Panc1 (cell line): ENCODE measurements around the gene PRR35. TPM values are rescaled to one million over a fixed set of nuclear protein-coding genes. Genes with fewer than 3 reads are reported as not detected.

Experiments
- ATAC-seq: fragments of 200-7000 bp; cut with Tn5 transposase; 2 replicates; pipeline ENCODE4 v1.9.1; 2020; ENCODE audit warnings: mild to moderate bottlenecking, moderate library complexity
- BruUV-seq: library from RNA; stranded (reverse); fragments of 400-500 nt; replicated peaks from 2 replicates; lab custom pipeline; 2021; lab: Mats Ljungman, UMichigan
- CTCF ChIA-PET: fragments of 300-600 bp; sonication (Branson Sonifier 250); formaldehyde crosslinking; loops from one replicate; lab custom pipeline; 2022; ENCODE audit warnings: antibody characterized with exemption; lab: Charles Lee
- POLR2A ChIA-PET: fragments of 300-600 bp; sonication (Branson Sonifier 250); formaldehyde crosslinking; loops from one replicate; lab custom pipeline; 2022; ENCODE audit warnings: antibody characterized with exemption; lab: Charles Lee
- DNase-seq: peaks from one replicate; pipeline ENCODE4 v3.0.0-alpha.2; 2010; ENCODE audit warnings: low read depth, low spot score
- H3K27ac ChIP-seq: 2 replicates; pipeline ENCODE4 v1.5.1; 2011; ENCODE audit warnings: mild to moderate bottlenecking, low read length, inconsistent platforms
- H3K27me3 ChIP-seq: fragments of 200-500 bp; sonication (Bioruptor generic); 2 replicates; pipeline ENCODE4 v1.6.0; 2014; ENCODE audit warnings: low read length, inconsistent platforms; ENCODE audit not compliant: control insufficient read depth, insufficient read depth
- H3K36me3 ChIP-seq: fragments of 200-500 bp; sonication (Bioruptor generic); 2 replicates; pipeline ENCODE4 v1.5.1; 2014; ENCODE audit warnings: inconsistent platforms, mild to moderate bottlenecking, low read length, moderate library complexity; ENCODE audit not compliant: control insufficient read depth, insufficient read depth
- H3K4me1 ChIP-seq: 2 replicates; pipeline ENCODE4 v1.5.1; 2011; ENCODE audit warnings: inconsistent platforms, mild to moderate bottlenecking, low read length, moderate library complexity; ENCODE audit not compliant: control insufficient read depth, insufficient read depth
- H3K4me3 ChIP-seq, 2 experiments: 2 replicates each; pipeline ENCODE4 v1.5.1; 2011 to 2012; ENCODE audit warnings: low read depth in 2 of 2, low read length in 2 of 2, mild to moderate bottlenecking in 2 of 2, inconsistent platforms in 1 of 2, moderate library complexity in 1 of 2
- H3K9me3 ChIP-seq: fragments of 200-500 bp; sonication (Bioruptor generic); 2 replicates; pipeline ENCODE4 v1.5.1; 2014; ENCODE audit warnings: low read depth, mild to moderate bottlenecking, inconsistent platforms, low read length, moderate library complexity; ENCODE audit not compliant: control insufficient read depth, insufficient read depth
- CTCF ChIP-seq: fragments of 450-650 bp; IDR thresholded peaks from 2 replicates; pipeline ENCODE4 v1.5.1; 2017; ENCODE audit warnings: mild to moderate bottlenecking
- POLR2AphosphoS5 ChIP-seq: IDR thresholded peaks from 2 replicates; pipeline ENCODE4 v1.6.1; 2012; ENCODE audit warnings: mild to moderate bottlenecking, low read depth, low read length, moderate library complexity
- REST ChIP-seq, 2 experiments: IDR thresholded peaks; 2 replicates each; pipeline ENCODE4 v1.6.1; 2011 to 2012; ENCODE audit warnings: low read depth in 2 of 2, control low read depth in 1 of 2, low read length in 1 of 2, mild to moderate bottlenecking in 1 of 2, moderate library complexity in 1 of 2; ENCODE audit not compliant: insufficient read depth in 1 of 2
- SIN3A ChIP-seq: IDR thresholded peaks from 2 replicates; pipeline ENCODE4 v1.6.1; 2012; ENCODE audit warnings: low read depth, mild to moderate bottlenecking, low read length, moderate library complexity, borderline replicate concordance; ENCODE audit not compliant: insufficient read depth
- TCF7L2 ChIP-seq: IDR thresholded peaks from 2 replicates; pipeline ENCODE4 v1.6.1; 2011; ENCODE audit warnings: mild to moderate bottlenecking, low read depth, low read length, inconsistent platforms
- in situ Hi-C: cut with HindIII; loops from 2 replicates; pipeline ENCODE4 v1.10.0; 2016; ENCODE audit warnings: low sequenced_read_pairs, low pct_unique_long_range_greater_than_20kb
- intact Hi-C: fragments of 100-400 bp; cut with micrococcal nuclease; formaldehyde crosslinking; loops from one replicate; pipeline ENCODE4 v1.10.0; 2022; ENCODE audit not compliant: unreplicated experiment
- total RNA-seq: library from RNA; stranded (reverse); gene quantifications from one replicate; pipeline ENCODE4 v1.2.1, GENCODE V29; 2021; ENCODE audit not compliant: unreplicated experiment

Gene PRR35
- total RNA-seq, 1 experiment from 2014 or later, result 2.2 TPM

- in situ Hi-C loops, result no loop called here
- POLR2A ChIA-PET, result no interaction called here
- no peak for DNase-seq
- Histone ChIP-seq H3K36me3 (no peaks in the 10 kb centered on the region), H3K9me3 (no peaks in the 10 kb centered on the region), H3K4me3 (no peak overlapping the region; a peak in 1 of 4 replicates), H3K4me1 (peaks cover 30% of the 10 kb centered on the region), H3K27ac (no peak overlapping the region), H3K27me3 (no peaks in the 10 kb centered on the region)
- TF ChIP-seq POLR2AphosphoS5 (no peak), SIN3A (no peak), REST (IDR thresholded peaks at IDR 0.05; ENCODE audit: insufficient read depth in 1 of 2, low read depth in 2 of 2, low read length in 1 of 2) (no peak), TCF7L2 (no peak), CTCF (no peak)
- ATAC-seq, result no peak
- CTCF ChIA-PET, result no interaction called here
- BruUV-seq, result no TSS peak
- intact Hi-C loops, result no loop called here
Measured at GRCh38 chr16:591892-592517, 31.8 kb downstream of the PRR35 start.

GRCh38 chr16:592518-593306, 32.5 kb downstream of the PRR35 start:
- no peak for DNase-seq

More at GRCh38 chr16:592518-593306, 32.5 kb downstream of the PRR35 start:
- ChIA-PET CTCF (no interaction called here), POLR2A (no interaction called here)
- intact Hi-C loops, result no loop called here
- Histone ChIP-seq H3K36me3 (no peaks in the 10 kb centered on the region), H3K27me3 (no peaks in the 10 kb centered on the region), H3K4me1 (peaks cover 26% of the 10 kb centered on the region), H3K27ac (peak overlapping the region; percentile 18), H3K9me3 (no peaks in the 10 kb centered on the region), H3K4me3 (no peak overlapping the region)
- ATAC-seq, result no peak
- TF ChIP-seq POLR2AphosphoS5 (no peak), SIN3A (no peak), REST (IDR thresholded peaks at IDR 0.05; ENCODE audit: insufficient read depth in 1 of 2, low read depth in 2 of 2, low read length in 1 of 2) (no peak), TCF7L2 (no peak), CTCF (no peak)
- in situ Hi-C loops, result no loop called here
- no TSS peak for BruUV-seq
